B cell (primary cell): ENCODE results near the gene PLRG1. TPM values are rescaled to one million over a fixed set of nuclear protein-coding genes. Genes with fewer than 3 reads are reported as not detected.

Source experiments
- ATAC-seq: fragments of 200-7000 bp; cut with Tn5 transposase; one replicate; pipeline ENCODE4 v1.10.0; 2021; ENCODE audit warnings: low read depth, mild to moderate bottlenecking, moderate number of reproducible peaks, moderate library complexity
- CTCF ChIA-PET: fragments of 350-600 bp; sonication (Branson Sonifier 250); formaldehyde crosslinking; loops from one replicate; lab custom pipeline; 2021; ENCODE audit warnings: antibody characterized with exemption, inconsistent platforms; lab: Charles Lee
- POLR2A ChIA-PET: fragments of 350-600 bp; sonication (Branson Sonifier 250); formaldehyde crosslinking; loops from one replicate; lab custom pipeline; 2021; ENCODE audit warnings: antibody characterized with exemption; lab: Charles Lee
- DNase-seq: peaks from one replicate; pipeline ENCODE4 v3.0.0; 2013
- H2AFZ ChIP-seq: 2 replicates; pipeline ENCODE4 v1.6.1; 2012; ENCODE audit warnings: mild to moderate bottlenecking, low read depth, low read length; ENCODE audit not compliant: insufficient read depth, poor library complexity, severe bottlenecking
- H3K27ac ChIP-seq, 2 donors: 1 replicate in 1 of 2; 2 replicates in 1 of 2; pipeline ENCODE4 v1.5.1; 2012 to 2013; ENCODE audit warnings: low read length in 2 of 2, mild to moderate bottlenecking in 2 of 2, moderate library complexity in 1 of 2
- H3K27me3 ChIP-seq, 4 experiments: fragments of 200-600 bp in 1 of 4; sonication (generic) in 1 of 4; replicated peaks in 1 of 4; 1 replicate in 2 of 4; 2 replicates in 2 of 4; pipeline versions ENCODE4 v1.6.1 to v1.7.0; 2013 to 2016; ENCODE audit warnings: low read length in 3 of 4, mild to moderate bottlenecking in 2 of 4, mixed read lengths in 1 of 4, moderate library complexity in 1 of 4; ENCODE audit not compliant: insufficient read depth in 4 of 4, control insufficient read depth in 3 of 4; ENCODE audit errors: control extremely low read depth in 1 of 4
- H3K36me3 ChIP-seq, 2 experiments: replicated peaks in 1 of 2; 1 replicate in 1 of 2; 2 replicates in 1 of 2; pipeline versions ENCODE4 v1.6.1 to v1.7.1; 2013; ENCODE audit warnings: low read length in 1 of 2; ENCODE audit not compliant: insufficient read depth in 2 of 2, control insufficient read depth in 1 of 2; ENCODE audit errors: control extremely low read depth in 1 of 2, extremely low read depth in 1 of 2
- H3K4me1 ChIP-seq, 2 donors: fragments of 200-600 bp in 1 of 2; sonication (generic) in 1 of 2; 1 replicate in 1 of 2; 2 replicates in 1 of 2; pipeline versions ENCODE4 v1.5.1 to v1.6.1; 2013 to 2017; ENCODE audit warnings: low read length in 2 of 2; ENCODE audit not compliant: control insufficient read depth in 2 of 2, insufficient read depth in 2 of 2
- H3K4me2 ChIP-seq: replicated peaks from 2 replicates; pipeline ENCODE3; 2012; ENCODE audit warnings: mild to moderate bottlenecking, low read depth, low read length; ENCODE audit not compliant: poor library complexity, severe bottlenecking
- H3K4me3 ChIP-seq, 5 experiments: fragments of 200-600 bp in 1 of 5; sonication (generic) in 1 of 5; 1 replicate in 3 of 5; 2 replicates in 2 of 5; pipeline versions ENCODE4 v1.5.1 to v1.7.0; 2011 to 2016; ENCODE audit warnings: low read length in 4 of 5, mild to moderate bottlenecking in 4 of 5, low read depth in 2 of 5, control low read depth in 1 of 5, moderate library complexity in 1 of 5; ENCODE audit not compliant: insufficient read depth in 1 of 5; ENCODE audit errors: control extremely low read depth in 1 of 5, extremely low read depth in 1 of 5
- H3K79me2 ChIP-seq: fragments of 200-600 bp; sonication (generic); one replicate; pipeline ENCODE4 v1.6.0; 2016; ENCODE audit warnings: low read length; ENCODE audit not compliant: control insufficient read depth, insufficient read depth
- H3K9ac ChIP-seq: fragments of 200-600 bp; sonication (generic); 2 replicates; pipeline ENCODE4 v1.6.1; 2017; ENCODE audit warnings: mild to moderate bottlenecking, low read length, moderate library complexity
- H3K9me3 ChIP-seq, 3 donors: one replicate each; pipeline versions ENCODE4 v1.6.1 to v1.7.1; 2013; ENCODE audit warnings: low read length in 2 of 3; ENCODE audit not compliant: control insufficient read depth in 2 of 3, insufficient read depth in 1 of 3; ENCODE audit errors: control extremely low read depth in 1 of 3
- H4K20me1 ChIP-seq: 2 replicates; pipeline ENCODE4 v1.6.0; 2012; ENCODE audit warnings: mild to moderate bottlenecking, low read length; ENCODE audit not compliant: insufficient read depth, control insufficient read depth, poor library complexity, severe bottlenecking
- H3K27ac Mint-ChIP-seq: one replicate; pipeline ENCODE4 v1.8.0; 2021; ENCODE audit warnings: mixed read lengths
- H3K27me3 Mint-ChIP-seq: one replicate; pipeline ENCODE4 v1.8.0; 2021; ENCODE audit warnings: mixed read lengths
- H3K4me1 Mint-ChIP-seq: one replicate; pipeline ENCODE4 v1.8.0; 2021; ENCODE audit warnings: mixed read lengths
- H3K4me3 Mint-ChIP-seq: one replicate; pipeline ENCODE4 v1.8.0; 2021; ENCODE audit warnings: mixed read lengths
- H3K9me3 Mint-ChIP-seq: one replicate; pipeline ENCODE4 v1.8.0; 2022; ENCODE audit warnings: mixed read lengths; ENCODE audit not compliant: insufficient read depth
- EZH2 ChIP-seq: IDR thresholded peaks from 2 replicates; pipeline ENCODE4 v1.6.1; 2012; ENCODE audit warnings: borderline replicate concordance, low read depth, mild to moderate bottlenecking, moderate library complexity, low read length; ENCODE audit not compliant: insufficient read depth, poor library complexity, severe bottlenecking
- WGBS: methylation state at CpG from one replicate; pipeline ENCODE4 v1.1.5; 2013; ENCODE audit warnings: missing lambda C conversion rate; ENCODE audit not compliant: insufficient coverage; 5-methylcytosine and 5-hydroxymethylcytosine counted together
- intact Hi-C: fragments of 100-400 bp; cut with micrococcal nuclease; formaldehyde crosslinking; loops from one replicate; pipeline ENCODE4 v1.10.0; 2022
- polyA plus RNA-seq: library from polyadenylated mRNA; depleted of rRNA; stranded (reverse); fragments of >200 nt; gene quantifications from 2 replicates; pipeline ENCODE4 v1.2.3, GENCODE V29; 2012
- small RNA-seq: library from RNA; depleted of rRNA; stranded (forward); fragments of <200 nt; gene quantifications from one replicate; pipeline ENCODE3, GENCODE V24; 2012; ENCODE audit warnings: low replicate concordance, low read depth; ENCODE audit not compliant: insufficient read length
- total RNA-seq, 2 donors: library from RNA; stranded (reverse); fragments of 120-200 nt in 1 of 2; gene quantifications; 1 replicate in 1 of 2; 2 replicates in 1 of 2; pipeline versions ENCODE4 v1.2.3 to v1.2.4, GENCODE V29; 2013 to 2022
- TF ChIP-seq, protein P1 (sequence below): fragments of 200-600 bp; IDR thresholded peaks from one replicate; pipeline ENCODE4 v1.8.0; 2022; ENCODE audit warnings: antibody characterized with exemption, mild to moderate bottlenecking

Gene PLRG1
- total and polyA plus RNA-seq, 2 donors (not counting 1 experiment from before 2014, with no cell fraction given): 41.8 to 79.0 TPM

DNA sequence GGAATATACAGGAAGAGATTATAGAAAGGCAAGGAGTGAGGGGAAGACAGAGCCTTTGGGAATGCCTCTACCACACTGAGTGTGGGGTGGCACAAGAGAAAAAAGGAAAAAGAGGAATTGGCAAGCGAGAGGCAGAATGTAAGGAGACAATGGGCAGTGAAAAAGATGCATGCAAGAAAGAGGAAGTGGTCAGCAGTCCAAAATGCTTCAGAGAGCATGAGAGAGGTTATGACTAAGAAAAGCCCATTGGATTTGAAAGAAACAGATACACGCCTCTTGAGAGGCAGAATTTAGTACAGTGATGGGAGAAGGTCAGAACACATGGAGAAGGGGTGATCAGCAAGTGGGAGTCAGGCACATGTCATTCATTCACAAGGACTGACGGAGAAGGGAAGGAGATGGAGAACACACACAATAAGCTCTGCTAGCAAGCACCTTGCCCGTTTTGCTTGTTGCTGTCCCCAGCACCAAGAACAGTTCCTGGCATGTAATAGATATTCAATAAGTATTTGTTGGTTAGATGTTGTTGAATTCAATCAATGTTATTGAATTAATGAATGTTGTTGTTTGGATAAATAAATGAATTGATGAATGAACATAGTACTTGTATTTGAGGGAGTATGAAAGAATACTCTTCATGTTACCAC, 65.0 kb downstream of the PLRG1 start:
- H3K27ac Mint-ChIP-seq: no peak overlapping the region
- no peak overlapping the region for H3K27ac ChIP-seq
- H3K4me2 ChIP-seq: no peak overlapping the region
- ChIA-PET CTCF (no interaction called here), POLR2A (no interaction called here)
- no peak overlapping the region for H3K4me3 ChIP-seq
- no peak overlapping the region for H3K9ac ChIP-seq
- intact Hi-C loops: no loop called here
- DNase-seq: peak; percentile 38
- H3K4me3 Mint-ChIP-seq: no peak overlapping the region
- peaks cover 0 to 12% (median 0%) of the 10 kb centered on the region in 3 donors for H3K9me3 ChIP-seq
- TF ChIP-seq, protein P1, sequence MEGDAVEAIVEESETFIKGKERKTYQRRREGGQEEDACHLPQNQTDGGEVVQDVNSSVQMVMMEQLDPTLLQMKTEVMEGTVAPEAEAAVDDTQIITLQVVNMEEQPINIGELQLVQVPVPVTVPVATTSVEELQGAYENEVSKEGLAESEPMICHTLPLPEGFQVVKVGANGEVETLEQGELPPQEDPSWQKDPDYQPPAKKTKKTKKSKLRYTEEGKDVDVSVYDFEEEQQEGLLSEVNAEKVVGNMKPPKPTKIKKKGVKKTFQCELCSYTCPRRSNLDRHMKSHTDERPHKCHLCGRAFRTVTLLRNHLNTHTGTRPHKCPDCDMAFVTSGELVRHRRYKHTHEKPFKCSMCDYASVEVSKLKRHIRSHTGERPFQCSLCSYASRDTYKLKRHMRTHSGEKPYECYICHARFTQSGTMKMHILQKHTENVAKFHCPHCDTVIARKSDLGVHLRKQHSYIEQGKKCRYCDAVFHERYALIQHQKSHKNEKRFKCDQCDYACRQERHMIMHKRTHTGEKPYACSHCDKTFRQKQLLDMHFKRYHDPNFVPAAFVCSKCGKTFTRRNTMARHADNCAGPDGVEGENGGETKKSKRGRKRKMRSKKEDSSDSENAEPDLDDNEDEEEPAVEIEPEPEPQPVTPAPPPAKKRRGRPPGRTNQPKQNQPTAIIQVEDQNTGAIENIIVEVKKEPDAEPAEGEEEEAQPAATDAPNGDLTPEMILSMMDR: no peak
- TF ChIP-seq EZH2: no peak
- H3K4me1 Mint-ChIP-seq: peaks cover 3% of the 10 kb centered on the region
- ATAC-seq: peak; percentile 21
- peaks cover 0 to 19% (median 5%) of the 10 kb centered on the region in 4 experiments for H3K27me3 ChIP-seq
- H3K36me3 ChIP-seq: no peaks in the 10 kb centered on the region
- H3K79me2 ChIP-seq: no peaks in the 10 kb centered on the region
- no peaks in the 10 kb centered on the region for H3K9me3 Mint-ChIP-seq
- no peak overlapping the region for H2AFZ ChIP-seq
- no peaks in the 10 kb centered on the region for H4K20me1 ChIP-seq
- 10% methylated on average over 2 of the region's 4 CpGs for WGBS
- peaks cover 20% of the 10 kb centered on the region for H3K27me3 Mint-ChIP-seq
- H3K4me1 ChIP-seq: peaks cover 5 to 12% of the 10 kb centered on the region in 2 donors

Small RNA genes within 50 kb of the gene (small RNA-seq; reads per million reads assigned to genes)
- gene RNU6-1285P: not detected

Other genes starting within 250 kb of the PLRG1 start
- gene DCHS2, start 58.6 kb downstream of the PLRG1 start, total RNA-seq: 0.02 and 0.27 TPM in 2 replicates
- gene DCHS2, start 58.6 kb downstream of the PLRG1 start, polyA plus RNA-seq: 0.06 and 0.16 TPM in 2 replicates
- not detected in 2 replicates for gene FGB, start 12.6 kb upstream of the PLRG1 start, total RNA-seq
- gene FGB, start 12.6 kb upstream of the PLRG1 start, polyA plus RNA-seq: not detected in 2 replicates
- not detected in 2 replicates for gene FGA, start 40.3 kb upstream of the PLRG1 start, total RNA-seq
- not detected in 2 replicates for gene FGA, start 40.3 kb upstream of the PLRG1 start, polyA plus RNA-seq
- not detected in 2 replicates for gene FGG, start 62.3 kb upstream of the PLRG1 start, total RNA-seq
- gene FGG, start 62.3 kb upstream of the PLRG1 start, polyA plus RNA-seq: not detected in 2 replicates
- gene LRAT, start 193.6 kb upstream of the PLRG1 start, total RNA-seq: not detected in 2 replicates
- not detected in 2 replicates for gene LRAT, start 193.6 kb upstream of the PLRG1 start, polyA plus RNA-seq
- gene RBM46, start 230.9 kb upstream of the PLRG1 start, total RNA-seq: not detected in 2 replicates
- gene RBM46, start 230.9 kb upstream of the PLRG1 start, polyA plus RNA-seq: not detected in 2 replicates